Trophoblast cell (in vitro differentiated cells and primary cell): ENCODE measurements around the gene STAT3.

ENCODE experiments used
- DNase-seq, 2 donors: peaks; one replicate each; pipeline ENCODE4 v3.0.0-alpha.2; 2016
- H2AFZ ChIP-seq: 2 replicates; pipeline ENCODE4 v1.6.1; 2013; ENCODE audit warnings: low read length, moderate library complexity, mild to moderate bottlenecking; ENCODE audit not compliant: insufficient read depth, poor library complexity
- H2AK5ac ChIP-seq: 2 replicates; pipeline ENCODE4 v1.6.1; 2013; ENCODE audit warnings: mild to moderate bottlenecking, low read length
- H2BK120ac ChIP-seq: 2 replicates; pipeline ENCODE4 v1.6.1; 2013; ENCODE audit warnings: low read length, mild to moderate bottlenecking, moderate library complexity; ENCODE audit not compliant: insufficient read depth, poor library complexity
- H2BK12ac ChIP-seq: 2 replicates; pipeline ENCODE4 v1.6.1; 2013; ENCODE audit warnings: mild to moderate bottlenecking, low read length, moderate library complexity
- H2BK5ac ChIP-seq: 2 replicates; pipeline ENCODE4 v1.6.1; 2013; ENCODE audit warnings: low read length, low read depth, moderate library complexity, mild to moderate bottlenecking; ENCODE audit not compliant: poor library complexity
- H3K14ac ChIP-seq: 2 replicates; pipeline ENCODE4 v1.6.1; 2013; ENCODE audit warnings: mild to moderate bottlenecking, low read length
- H3K18ac ChIP-seq: 2 replicates; pipeline ENCODE4 v1.6.1; 2013; ENCODE audit warnings: mild to moderate bottlenecking, low read length
- H3K23ac ChIP-seq: 2 replicates; pipeline ENCODE4 v1.6.1; 2013; ENCODE audit warnings: low read length
- H3K27ac ChIP-seq: 2 replicates; pipeline ENCODE4 v1.5.1; 2013; ENCODE audit warnings: low read depth, mild to moderate bottlenecking, inconsistent platforms, low read length, moderate library complexity
- H3K27me3 ChIP-seq: 2 replicates; pipeline ENCODE4 v1.6.1; 2013; ENCODE audit warnings: inconsistent platforms, mild to moderate bottlenecking, low read length, moderate library complexity; ENCODE audit not compliant: insufficient read depth
- H3K36me3 ChIP-seq, 2 experiments: 1 replicate in 1 of 2; 2 replicates in 1 of 2; pipeline ENCODE4 v1.6.1; 2013; ENCODE audit warnings: low read length in 2 of 2, mild to moderate bottlenecking in 2 of 2, moderate library complexity in 1 of 2; ENCODE audit not compliant: insufficient read depth in 2 of 2, control insufficient read depth in 1 of 2
- H3K4ac ChIP-seq: 2 replicates; pipeline ENCODE4 v1.6.1; 2013; ENCODE audit warnings: low read depth, mild to moderate bottlenecking, low read length, moderate library complexity
- H3K4me1 ChIP-seq, 2 experiments: 1 replicate in 1 of 2; 2 replicates in 1 of 2; pipeline ENCODE4 v1.6.1; 2013; ENCODE audit warnings: low read length in 2 of 2, mild to moderate bottlenecking in 2 of 2, moderate library complexity in 1 of 2; ENCODE audit not compliant: insufficient read depth in 2 of 2, control insufficient read depth in 1 of 2
- H3K4me2 ChIP-seq: 2 replicates; pipeline ENCODE4 v1.6.1; 2013; ENCODE audit warnings: inconsistent platforms, mild to moderate bottlenecking, low read length, moderate library complexity
- H3K4me3 ChIP-seq: 2 replicates; pipeline ENCODE4 v1.5.1; 2013; ENCODE audit warnings: mild to moderate bottlenecking, low read depth, low read length, inconsistent platforms
- H3K79me1 ChIP-seq: one replicate; pipeline ENCODE4 v1.6.1; 2013; ENCODE audit warnings: low read length
- H3K79me2 ChIP-seq: 2 replicates; pipeline ENCODE4 v1.6.1; 2013; ENCODE audit warnings: low read length, mild to moderate bottlenecking; ENCODE audit not compliant: control insufficient read depth, insufficient read depth, poor library complexity
- H3K9ac ChIP-seq: 2 replicates; pipeline ENCODE4 v1.6.1; 2013; ENCODE audit warnings: mild to moderate bottlenecking, low read length
- H3K9me3 ChIP-seq: 2 replicates; pipeline ENCODE4 v1.6.1; 2013; ENCODE audit warnings: low read depth, mild to moderate bottlenecking, control low read depth, inconsistent platforms, low read length; ENCODE audit not compliant: insufficient read depth
- H4K12ac ChIP-seq: 2 replicates; pipeline ENCODE4 v1.6.1; 2013; ENCODE audit warnings: low read depth, mild to moderate bottlenecking, low read length, moderate library complexity
- H4K8ac ChIP-seq: 2 replicates; pipeline ENCODE4 v1.6.1; 2013; ENCODE audit warnings: low read depth, mild to moderate bottlenecking, low read length, moderate library complexity
- H4K91ac ChIP-seq: one replicate; pipeline ENCODE4 v1.6.1; 2013; ENCODE audit warnings: low read depth, mild to moderate bottlenecking, low read length, moderate library complexity
- WGBS: extraction: QIAGEN DNeasy Blood & Tissue Kit; methylation state at CpG from one replicate; pipeline ENCODE4 v1.1.7; 2013; ENCODE audit warnings: missing lambda C conversion rate; ENCODE audit not compliant: insufficient read length, insufficient coverage; ENCODE audit errors: extremely low coverage; 5-methylcytosine and 5-hydroxymethylcytosine counted together

STAT3 gene

DNA sequence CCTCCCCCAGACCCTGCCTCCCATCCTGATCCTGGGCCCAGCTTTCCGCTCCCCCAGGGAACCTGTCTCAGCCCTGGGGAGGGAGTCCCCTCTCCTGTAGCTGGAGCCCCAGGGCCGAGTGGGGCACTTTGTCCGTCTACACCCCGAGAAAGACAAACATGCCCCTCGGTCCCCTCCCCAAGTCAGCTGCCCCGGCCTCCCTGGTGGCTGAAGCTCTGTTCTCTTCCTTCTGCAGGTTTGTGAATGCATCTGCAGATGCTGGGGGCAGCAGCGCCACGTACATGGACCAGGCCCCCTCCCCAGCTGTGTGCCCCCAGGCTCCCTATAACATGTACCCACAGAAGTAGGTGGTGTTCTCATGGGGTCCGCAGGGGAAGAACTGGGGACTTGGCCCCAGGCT lies 79.1 kb downstream of the STAT3 start:
- Histone ChIP-seq H3K9me3 (peaks cover 2% of the 10 kb centered on the region), H3K4me1 (peaks cover 11 to 15% of the 10 kb centered on the region in 2 experiments), H3K79me2 (no peaks in the 10 kb centered on the region), H3K9ac (no peak overlapping the region), H3K14ac (no peak overlapping the region), H2BK5ac (no peak overlapping the region), H3K18ac (no peak overlapping the region), H2AK5ac (no peak overlapping the region), H3K27ac (no peak overlapping the region), H3K4me2 (no peak overlapping the region), H3K27me3 (no peaks in the 10 kb centered on the region), H2BK120ac (no peak overlapping the region), H2AFZ (no peak overlapping the region), H3K36me3 (peaks cover 3 to 4% of the 10 kb centered on the region in 2 experiments), H3K79me1 (no peaks in the 10 kb centered on the region), H4K91ac (no peak overlapping the region), H3K4ac (no peak overlapping the region), H3K23ac (no peak overlapping the region), H4K12ac (no peak overlapping the region), H2BK12ac (no peak overlapping the region), H3K4me3 (no peak overlapping the region), H4K8ac (no peak overlapping the region)
- WGBS = no CpG with 5 or more reads among the region's 9 CpGs
- no peak for DNase-seq

DNA sequence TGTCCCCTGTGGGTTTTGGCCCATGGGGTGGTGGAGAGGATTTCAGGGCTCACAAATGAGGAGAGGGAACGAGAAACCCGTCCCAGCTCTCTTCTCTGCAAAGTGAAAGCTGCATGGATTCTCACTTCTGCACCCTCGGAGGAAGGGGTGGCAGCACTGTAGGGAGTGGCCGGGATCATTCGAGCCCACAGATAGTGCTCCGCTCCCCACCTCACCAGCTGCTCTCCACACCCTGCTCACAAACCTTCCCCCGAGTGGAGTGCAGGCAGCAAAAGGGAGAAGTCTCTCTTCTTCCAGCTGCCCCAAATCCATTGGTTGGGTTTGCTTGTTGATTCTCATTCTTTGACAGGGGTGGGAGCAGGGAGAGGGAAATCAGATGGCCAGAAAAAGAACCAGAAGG lies 79.8 kb downstream of the STAT3 start:
- no peaks in the 10 kb centered on the region for H3K79me2 ChIP-seq
- H3K27ac ChIP-seq = no peak overlapping the region
- WGBS = no CpG with 5 or more reads among the region's 7 CpGs
- no peaks in the 10 kb centered on the region for H3K9me3 ChIP-seq
- H3K36me3 ChIP-seq = no peaks in the 10 kb centered on the region
- H3K4ac ChIP-seq = no peak overlapping the region
- no peak overlapping the region for H2AK5ac ChIP-seq
- no peak overlapping the region for H4K8ac ChIP-seq
- H2BK12ac ChIP-seq = no peak overlapping the region
- H4K91ac ChIP-seq = no peak overlapping the region
- H3K18ac ChIP-seq = no peak overlapping the region
- H3K79me1 ChIP-seq = no peaks in the 10 kb centered on the region
- no peak overlapping the region for H3K4me2 ChIP-seq
- H2BK120ac ChIP-seq = no peak overlapping the region
- no peaks in the 10 kb centered on the region for H3K27me3 ChIP-seq
- no peak overlapping the region for H4K12ac ChIP-seq
- no peak overlapping the region for H3K14ac ChIP-seq
- H2BK5ac ChIP-seq = no peak overlapping the region
- peaks cover 11 to 15% of the 10 kb centered on the region in 2 experiments for H3K4me1 ChIP-seq
- H2AFZ ChIP-seq = no peak overlapping the region
- no peak overlapping the region for H3K4me3 ChIP-seq
- no peak overlapping the region for H3K23ac ChIP-seq
- no peak overlapping the region for H3K9ac ChIP-seq
- DNase-seq = no peak

DNA sequence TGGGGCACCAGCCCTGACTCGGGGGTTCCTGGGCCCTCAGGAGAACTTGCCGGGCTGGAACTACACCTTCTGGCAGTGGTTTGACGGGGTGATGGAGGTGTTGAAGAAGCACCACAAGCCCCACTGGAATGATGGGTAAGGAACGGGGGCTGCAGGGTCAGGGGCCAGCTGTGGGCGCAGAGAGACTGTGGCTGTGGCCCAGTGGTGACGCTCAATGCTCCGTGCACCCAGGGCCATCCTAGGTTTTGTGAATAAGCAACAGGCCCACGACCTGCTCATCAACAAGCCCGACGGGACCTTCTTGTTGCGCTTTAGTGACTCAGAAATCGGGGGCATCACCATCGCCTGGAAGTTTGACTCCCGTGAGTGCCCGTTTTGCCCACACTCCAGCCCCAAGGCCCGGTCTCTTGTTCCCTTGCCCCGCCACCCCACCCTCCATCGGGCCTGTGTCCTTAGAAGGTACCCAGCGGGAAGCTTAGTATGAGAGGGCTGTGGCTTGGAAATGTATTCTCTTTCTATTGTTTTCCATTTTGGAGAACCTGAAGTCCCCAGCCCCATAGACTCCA lies 80.8 kb downstream of the STAT3 start:
- WGBS = no CpG with 5 or more reads among the region's 19 CpGs
- no peak overlapping the region for H4K12ac ChIP-seq

DNA sequence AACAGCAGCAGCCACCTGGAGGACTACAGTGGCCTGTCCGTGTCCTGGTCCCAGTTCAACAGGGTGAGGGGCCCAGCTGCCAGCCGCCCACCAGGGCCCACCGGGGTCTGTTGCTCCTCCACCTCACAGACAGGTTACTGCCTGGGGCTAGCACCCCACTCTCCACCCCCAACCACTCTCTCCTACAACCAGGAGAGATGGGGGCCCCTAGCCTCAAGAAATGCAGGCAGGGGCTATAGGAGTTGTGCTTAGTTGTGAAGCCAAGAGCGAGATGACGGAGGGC lies 81.9 kb downstream of the STAT3 start:
- no peak overlapping the region for H2BK120ac ChIP-seq
- no peak overlapping the region for H3K27ac ChIP-seq
- no peak overlapping the region for H3K4me3 ChIP-seq
- H3K79me1 ChIP-seq = no peaks in the 10 kb centered on the region
- H2BK5ac ChIP-seq = no peak overlapping the region
- no peak overlapping the region for H3K4me2 ChIP-seq
- peaks cover 4 to 5% of the 10 kb centered on the region in 2 experiments for H3K4me1 ChIP-seq
- H3K9me3 ChIP-seq = no peaks in the 10 kb centered on the region
- H3K4ac ChIP-seq = no peak overlapping the region
- no peak overlapping the region for H3K23ac ChIP-seq
- no peak overlapping the region for H3K18ac ChIP-seq
- WGBS = no CpG with 5 or more reads among the region's 5 CpGs
- no peak for DNase-seq
- no peak overlapping the region for H4K12ac ChIP-seq
- no peak overlapping the region for H4K91ac ChIP-seq
- H3K14ac ChIP-seq = no peak overlapping the region
- H2AK5ac ChIP-seq = no peak overlapping the region
- no peak overlapping the region for H3K9ac ChIP-seq
- H3K79me2 ChIP-seq = no peaks in the 10 kb centered on the region
- H3K36me3 ChIP-seq = no peaks in the 10 kb centered on the region
- no peak overlapping the region for H2AFZ ChIP-seq
- no peak overlapping the region for H4K8ac ChIP-seq
- H2BK12ac ChIP-seq = no peak overlapping the region
- H3K27me3 ChIP-seq = no peaks in the 10 kb centered on the region

More for the DNA sequence above, 80.8 kb downstream of the STAT3 start:
- Histone ChIP-seq H3K27me3 (no peaks in the 10 kb centered on the region), H3K18ac (no peak overlapping the region), H3K4me1 (peaks cover 11 to 13% of the 10 kb centered on the region in 2 experiments), H3K27ac (no peak overlapping the region), H2AK5ac (no peak overlapping the region), H3K9me3 (no peaks in the 10 kb centered on the region), H4K8ac (no peak overlapping the region), H2BK5ac (no peak overlapping the region), H3K4ac (no peak overlapping the region), H2BK12ac (no peak overlapping the region), H3K36me3 (no peaks in the 10 kb centered on the region), H3K9ac (no peak overlapping the region), H2AFZ (no peak overlapping the region), H3K14ac (no peak overlapping the region), H2BK120ac (no peak overlapping the region), H4K91ac (no peak overlapping the region), H3K23ac (no peak overlapping the region), H3K4me2 (no peak overlapping the region), H3K4me3 (no peak overlapping the region), H3K79me2 (no peaks in the 10 kb centered on the region), H3K79me1 (no peaks in the 10 kb centered on the region)
- DNase-seq = no peak
